GM21737 (cell line): ENCODE results near the gene HSD17B10.
A peak's percentile ranks its signal among the peaks of the same experiment; 100 is the strongest.
"Not testable (repeated sequence)": the region's sequence is repeated elsewhere in the genome, so short reads cannot be mapped to it uniquely, and the experiment has no call there.

Experiments
- ATAC-seq: cut with Tn5 transposase; IDR thresholded peaks from one replicate; pipeline ENCODE4 v1.9.1; 2021; ENCODE audit warnings: mild to moderate bottlenecking, moderate library complexity; ENCODE audit not compliant: unreplicated experiment

HSD17B10 gene

GRCh38 chrX:53433651-53434639 is at the start of gene HSD17B10:
Gene HSD17B10 (minus strand): TSS chrX:53434370. CDS start chrX:53434345, 25 bp downstream.
- ATAC-seq = peak; percentile 91

GRCh38 chrX:53483416-53483815 is 49.2 kb upstream of the HSD17B10 start:
- no peak for ATAC-seq

GRCh38 chrX:53481816-53482465 is 47.8 kb upstream of the HSD17B10 start:
- no peak for ATAC-seq

- ATAC-seq = no peak
These were observed 46.9 kb upstream of the HSD17B10 start for GRCh38 chrX:53481093-53481492.

DNA sequence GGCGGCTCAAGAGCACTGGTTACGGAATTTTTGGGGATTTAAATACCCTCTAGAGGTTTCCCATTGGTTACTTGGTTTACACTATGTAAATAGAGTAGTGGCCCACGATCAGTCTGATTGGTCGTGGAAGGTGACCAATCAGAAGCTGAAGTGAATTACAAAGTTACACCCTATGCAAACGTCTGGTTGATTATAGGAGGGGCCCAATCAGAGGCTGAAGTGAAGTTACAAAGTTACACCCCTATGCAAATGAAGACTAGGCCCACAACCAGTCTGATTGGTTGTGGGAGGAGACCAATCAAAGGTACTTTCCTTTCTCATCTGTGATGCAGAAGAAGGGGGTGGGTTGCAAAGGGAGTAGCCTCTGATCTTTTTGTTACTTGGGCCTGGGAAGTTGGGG is 45.1 kb upstream of the HSD17B10 start:
- ATAC-seq = no peak

DNA sequence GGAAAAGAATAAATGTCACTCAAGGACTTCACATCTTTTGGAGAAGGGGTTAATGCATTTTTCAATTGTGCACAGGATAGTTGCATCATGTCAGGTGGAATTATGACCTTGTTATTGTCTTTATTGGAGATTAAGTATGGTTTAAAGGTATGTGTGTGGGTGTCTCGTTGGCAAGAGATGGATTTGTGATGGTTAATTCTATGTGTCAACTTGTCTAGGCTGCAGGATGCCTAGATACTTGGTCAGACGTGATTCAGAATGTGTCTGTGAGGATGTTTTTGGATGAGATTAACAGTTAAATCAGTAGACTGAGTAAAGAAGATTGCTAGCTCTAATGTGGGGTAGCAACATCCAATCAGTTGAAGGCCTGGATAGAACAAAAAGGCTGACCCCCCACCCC is 42.2 kb upstream of the HSD17B10 start:
- ATAC-seq = no peak

GRCh38 chrX:53474707-53475106 is 40.5 kb upstream of the HSD17B10 start:
- no peak for ATAC-seq

DNA sequence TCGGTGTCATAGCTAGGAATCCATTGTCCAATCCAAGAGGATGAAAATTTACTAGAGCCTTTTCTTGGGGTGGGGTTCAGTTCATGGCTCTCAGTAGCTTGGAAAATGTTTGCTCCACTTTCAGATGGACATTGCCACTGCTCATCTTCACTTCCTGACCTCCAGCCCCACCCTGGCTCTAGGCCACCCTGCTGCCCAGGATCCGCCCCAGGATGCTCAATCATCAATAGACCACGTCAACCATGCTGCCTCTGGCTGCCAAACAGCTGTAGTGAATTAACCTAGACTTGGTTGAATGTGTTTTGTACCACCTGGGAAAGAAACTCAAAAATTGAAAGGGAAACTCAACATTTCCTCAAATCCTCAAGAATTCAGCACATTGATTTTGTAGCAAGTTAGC is 37.2 kb upstream of the HSD17B10 start:
- ATAC-seq = no peak

DNA sequence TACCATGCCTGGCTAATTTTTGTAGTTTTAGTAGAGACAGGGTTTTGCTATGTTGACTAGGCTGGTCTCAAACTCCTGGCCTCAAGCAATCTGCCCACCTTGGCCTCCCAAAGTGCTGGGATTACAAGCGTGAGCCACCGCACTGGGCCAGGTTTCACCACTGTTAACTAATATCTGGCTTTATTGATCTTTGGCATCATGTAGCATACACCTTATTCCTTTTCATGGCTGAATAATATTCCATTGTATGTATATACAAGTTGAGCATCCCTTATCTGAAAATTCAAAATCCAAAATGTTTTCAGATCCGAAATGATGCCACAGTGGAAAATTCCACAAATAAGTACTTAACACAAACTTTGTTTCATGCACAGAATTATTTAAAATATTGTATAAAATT is 34.5 kb upstream of the HSD17B10 start:
- ATAC-seq = not testable (repeated sequence)

DNA sequence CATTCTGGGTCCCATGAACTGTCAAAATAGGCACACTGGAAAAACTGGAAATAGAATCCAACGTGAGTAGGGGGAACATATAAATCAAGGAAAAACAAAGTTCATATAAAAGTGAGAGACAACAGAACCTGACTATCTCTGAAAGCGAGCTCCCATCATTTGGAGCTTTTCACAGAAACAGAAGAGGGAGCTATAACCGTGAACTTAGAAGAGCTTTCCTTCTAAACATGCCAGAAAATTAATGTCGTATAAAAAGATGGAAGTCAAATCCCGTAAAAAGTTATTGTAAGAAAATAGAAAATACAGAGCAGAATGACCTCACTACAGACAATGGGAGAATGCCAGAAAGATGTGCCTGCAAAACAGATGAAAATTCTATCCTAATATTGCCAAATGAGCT is 23.9 kb upstream of the HSD17B10 start:
- ATAC-seq = no peak

- ATAC-seq = no peak
These were observed 22.1 kb upstream of the HSD17B10 start for GRCh38 chrX:53456254-53456653.

GRCh38 chrX:53452812-53453211 is 18.6 kb upstream of the HSD17B10 start:
- no peak for ATAC-seq

- ATAC-seq = no peak
These were observed 15.5 kb upstream of the HSD17B10 start for GRCh38 chrX:53449632-53450031.

GRCh38 chrX:53447441-53447840 is 13.3 kb upstream of the HSD17B10 start:
- ATAC-seq = no peak

DNA sequence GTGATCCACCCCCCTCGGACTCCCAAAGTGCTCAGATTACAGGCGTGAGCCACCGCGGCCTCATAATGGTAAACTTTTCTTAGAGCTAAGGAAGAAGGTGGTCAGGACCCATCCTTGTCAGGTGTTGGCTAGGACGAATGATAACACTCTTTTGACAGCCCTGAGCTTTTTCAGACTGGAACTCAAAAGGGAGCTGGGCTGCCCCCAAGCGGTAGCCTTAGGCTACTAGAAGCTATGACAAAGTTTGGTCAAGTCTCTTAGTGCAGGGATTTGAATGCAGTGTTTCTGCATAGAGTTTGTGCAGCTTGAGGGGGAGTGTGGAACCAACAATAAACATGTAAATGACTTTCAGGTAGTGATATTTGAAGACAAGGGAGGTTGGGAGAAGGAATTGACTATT is 11.8 kb upstream of the HSD17B10 start:
- ATAC-seq = no peak

- no peak for ATAC-seq
These were observed 8.1 kb upstream of the HSD17B10 start for GRCh38 chrX:53442322-53442631.

GRCh38 chrX:53441531-53442321 is 7.6 kb upstream of the HSD17B10 start:
- ATAC-seq = peak; percentile 78

DNA sequence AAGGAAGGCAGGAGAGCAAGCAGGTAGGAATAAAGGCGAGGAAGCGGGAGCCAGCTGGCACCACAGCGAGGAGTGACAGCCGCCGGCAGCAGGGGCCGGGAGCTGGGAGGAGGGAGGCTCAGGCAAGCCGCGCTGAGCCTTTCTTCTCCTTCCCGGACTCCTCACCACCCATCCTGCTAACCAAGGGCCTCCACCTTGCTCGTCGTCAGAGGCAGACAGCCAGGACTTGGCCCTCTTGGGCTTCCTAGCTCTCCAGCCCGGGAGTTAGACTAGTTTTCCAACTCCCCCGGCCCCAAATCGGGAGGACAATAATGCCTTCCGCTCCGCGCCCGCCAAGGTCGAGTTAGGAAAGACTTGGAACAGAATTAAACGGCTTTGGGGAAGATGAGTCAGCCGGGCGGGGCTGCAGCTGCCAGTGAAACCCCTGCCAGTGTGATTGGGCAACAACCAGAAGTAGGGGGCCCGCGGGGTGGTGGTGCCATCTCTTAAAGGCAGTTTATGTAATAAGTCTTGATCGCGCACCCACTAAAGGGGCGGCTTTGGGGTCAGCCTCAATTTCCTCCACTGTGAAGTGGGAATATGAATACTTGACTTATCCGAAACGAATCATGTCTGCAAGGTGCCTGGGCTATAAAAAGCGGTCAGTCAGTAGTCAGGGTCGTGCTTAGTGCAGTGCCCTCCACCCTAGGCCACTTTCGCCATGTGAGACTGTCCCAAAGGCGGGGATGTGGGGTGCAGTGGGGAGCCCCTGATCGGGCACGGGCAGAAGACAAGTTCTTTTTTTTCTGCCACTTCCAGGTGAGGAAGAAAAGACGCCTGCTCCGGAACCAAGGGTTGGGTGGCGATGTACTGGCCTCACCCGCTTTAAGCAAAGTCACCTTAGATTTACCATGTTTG is 6.7 kb upstream of the HSD17B10 start:
- ATAC-seq = no peak

- no peak for ATAC-seq
These were observed 5.9 kb upstream of the HSD17B10 start for GRCh38 chrX:53440101-53440500.

DNA sequence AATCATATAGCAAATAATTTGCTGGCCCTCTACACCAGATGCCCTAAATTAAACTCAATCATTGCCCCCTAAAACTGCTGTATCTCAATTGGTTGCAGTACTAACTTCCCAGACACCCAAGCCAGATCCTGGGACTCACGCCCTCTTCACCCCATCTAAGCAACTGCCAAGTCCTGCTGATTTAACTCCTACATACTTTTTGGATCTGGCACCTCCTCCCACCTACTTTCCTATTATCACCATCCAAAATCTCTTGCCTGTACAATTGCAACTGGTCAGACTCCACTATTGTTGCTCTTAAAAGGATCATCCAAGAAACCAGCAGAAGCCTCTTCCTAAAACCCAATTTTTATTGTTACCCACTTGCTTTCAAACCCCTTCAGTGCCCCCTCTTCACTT is 4.7 kb upstream of the HSD17B10 start:
- no peak for ATAC-seq
